Activated CD4-positive, alpha-beta T cell treated with anti-CD3 and anti-CD28 coated beads, Interleukin-2, Interleukin-6, amounts not matched to agents 100 ng/mL and 50 ng/mL, durations not matched to agents 16 hours and 8 hours (primary cell): ENCODE data around the gene POMGNT2.

ENCODE experiments used
- DNase-seq: peaks from one replicate; pipeline ENCODE4 v3.0.0-alpha.2; 2020

POMGNT2 gene

GRCh38 chr3:43043071-43043766 lies 62.7 kb downstream of the POMGNT2 start:
- no peak for DNase-seq

- no peak for DNase-seq
Measured at GRCh38 chr3:43041517-43041916, 64.4 kb downstream of the POMGNT2 start.

- DNase-seq: peak; percentile 36
Measured at GRCh38 chr3:43038010-43038409, 67.9 kb downstream of the POMGNT2 start.

GRCh38 chr3:43036621-43037423 lies 69.1 kb downstream of the POMGNT2 start:
- DNase-seq: no peak

GRCh38 chr3:43035801-43036365 lies 70.0 kb downstream of the POMGNT2 start:
- DNase-seq: no peak

GRCh38 chr3:43034911-43035310 lies 71.0 kb downstream of the POMGNT2 start:
- no peak for DNase-seq

- DNase-seq: no peak
Measured at GRCh38 chr3:43034200-43034599, 71.7 kb downstream of the POMGNT2 start.

GRCh38 chr3:43032646-43033628 lies 72.9 kb downstream of the POMGNT2 start:
- DNase-seq: no peak

- no peak for DNase-seq
Measured at GRCh38 chr3:43031889-43032545, 73.9 kb downstream of the POMGNT2 start.

- no peak for DNase-seq
Measured at GRCh38 chr3:43031485-43031884, 74.4 kb downstream of the POMGNT2 start.

GRCh38 chr3:43030162-43030935 lies 75.5 kb downstream of the POMGNT2 start:
- no peak for DNase-seq
